Measurements from ENCODE around the gene NOS3. TPM values are rescaled to one million over a fixed set of nuclear protein-coding genes. Genes with fewer than 3 reads are reported as not detected.

NOS3 gene
- total and polyA plus RNA-seq, 9 of the 15 experiments (the other 6 are each of a cell fraction or from before 2014, with no cell fraction given) = 1.1 to 121 (median 23.6) TPM

- TF ChIP-seq CBX3 (IDR thresholded peaks at IDR 0.05; ENCODE audit: borderline replicate concordance in 1 of 2, low read length in 2 of 2) (peak in 1 of 2 experiments; percentile 60; a peak in 2 of 3 replicates), COPS2 (conservative IDR thresholded peaks at IDR 0.05) (no peak), HNRNPK (IDR thresholded peaks at IDR 0.05; ENCODE audit: low read depth, low read length, poor library complexity, severe bottlenecking) (no peak), HNRNPL (IDR thresholded peaks at IDR 0.05; ENCODE audit: low read depth, low read length) (no peak; the same call in 1 of the 2 replicates), HMGXB4 (CRISPR knock-in tag; IDR thresholded peaks at IDR 0.05) (no peak), ID3 (CRISPR knock-in tag; IDR thresholded peaks at IDR 0.05) (no peak), ID3 (tag; IDR thresholded peaks at IDR 0.05) (no peak), TAF9B (IDR thresholded peaks at IDR 0.05; ENCODE audit: partially characterized antibody) (no peak), RBM25 (IDR thresholded peaks at IDR 0.05; ENCODE audit: low read depth, low read length, severe bottlenecking) (no peak), WHSC1 (IDR thresholded peaks at IDR 0.05; ENCODE audit: low read length) (peak; percentile 96), NFIC (IDR thresholded peaks at IDR 0.05) (peak; percentile 22; the same call in 1 of the 2 replicates), ZSCAN29 (IDR thresholded peaks at IDR 0.05) (no peak), SRSF3 (IDR thresholded peaks at IDR 0.05; ENCODE audit: insufficient read depth, low read length) (peak; percentile 1; the same call in 1 of the 2 replicates), BACH1 (tag; IDR thresholded peaks at IDR 0.05) (0 out of 2 replicates have a peak, but pooled peaks have one; percentile 43), POU5F1 (IDR thresholded peaks at IDR 0.05; ENCODE audit: borderline replicate concordance, low read depth, low read length, partially characterized antibody) (no peak), ZBTB49 (CRISPR knock-in tag; IDR thresholded peaks at IDR 0.05; ENCODE audit: borderline replicate concordance) (0 out of 2 replicates have a peak, but pooled peaks have one; percentile 57), ZNF384 (IDR thresholded peaks at IDR 0.05; ENCODE audit: low read depth, low read length) (no peak; the same call in 1 of the 2 replicates), TGIF2 (CRISPR knock-in tag; IDR thresholded peaks at IDR 0.05) (no peak), LEF1 (IDR thresholded peaks at IDR 0.05) (peak; percentile 24; the same call in 1 of the 2 replicates), CTCFL (IDR thresholded peaks at IDR 0.05; ENCODE audit: borderline replicate concordance, insufficient read depth, low read depth, low read length, poor library complexity, severe bottlenecking) (no peak), EGR1 (conservative IDR thresholded peaks at IDR 0.05) (no peak; the same call in 1 of the 2 replicates)
These were observed 28.0 kb upstream of the NOS3 start (continued) for GRCh38 chr7:150962553-150963399.

Measured in K562 (cell line).